ENCODE measurements around the gene KRTAP10-9. TPM values are rescaled to one million over a fixed set of nuclear protein-coding genes. Genes with fewer than 3 reads are reported as not detected.

The KRTAP10-9 gene
- total RNA-seq, 2 donors from 2014 or later = not detected

DNA sequence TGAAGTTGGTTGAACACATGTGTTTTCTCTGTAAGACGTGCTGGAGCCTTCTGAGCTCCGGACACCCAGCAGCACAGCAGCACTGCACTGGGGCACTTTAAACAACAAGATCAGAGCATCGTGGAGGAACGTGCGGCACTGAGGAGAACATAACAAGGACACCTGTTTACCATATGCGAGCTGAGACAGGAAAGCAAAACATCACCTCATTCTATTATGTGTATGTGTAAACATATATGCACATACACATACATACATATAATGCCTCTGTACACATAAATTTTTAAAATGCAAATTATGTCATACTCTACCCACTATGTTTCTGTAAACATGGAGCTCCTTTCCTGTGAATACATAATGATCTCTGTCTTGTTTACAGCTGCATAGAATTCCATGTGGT lies 31.4 kb upstream of the KRTAP10-9 start:
- Mint-ChIP-seq H3K27ac (no peak overlapping the region), H3K36me3 (ENCODE audit: low read depth) (no peaks in the 10 kb centered on the region), H3K9me3 (no peaks in the 10 kb centered on the region), H3K4me3 (no peak overlapping the region), H3K4me1 (peaks cover 18% of the 10 kb centered on the region), H3K27me3 (ENCODE audit: insufficient read depth) (no peaks in the 10 kb centered on the region)
- H3K4me1 ChIP-seq (ENCODE audit: control insufficient read depth, insufficient read depth, low read length) = no peaks in the 10 kb centered on the region
- H3K9me3 ChIP-seq (ENCODE audit: control insufficient read depth, low read length) = peaks cover 13% of the 10 kb centered on the region
- H3K27ac ChIP-seq (ENCODE audit: low read depth, low read length) = no peak overlapping the region
- TF ChIP-seq, protein P1, sequence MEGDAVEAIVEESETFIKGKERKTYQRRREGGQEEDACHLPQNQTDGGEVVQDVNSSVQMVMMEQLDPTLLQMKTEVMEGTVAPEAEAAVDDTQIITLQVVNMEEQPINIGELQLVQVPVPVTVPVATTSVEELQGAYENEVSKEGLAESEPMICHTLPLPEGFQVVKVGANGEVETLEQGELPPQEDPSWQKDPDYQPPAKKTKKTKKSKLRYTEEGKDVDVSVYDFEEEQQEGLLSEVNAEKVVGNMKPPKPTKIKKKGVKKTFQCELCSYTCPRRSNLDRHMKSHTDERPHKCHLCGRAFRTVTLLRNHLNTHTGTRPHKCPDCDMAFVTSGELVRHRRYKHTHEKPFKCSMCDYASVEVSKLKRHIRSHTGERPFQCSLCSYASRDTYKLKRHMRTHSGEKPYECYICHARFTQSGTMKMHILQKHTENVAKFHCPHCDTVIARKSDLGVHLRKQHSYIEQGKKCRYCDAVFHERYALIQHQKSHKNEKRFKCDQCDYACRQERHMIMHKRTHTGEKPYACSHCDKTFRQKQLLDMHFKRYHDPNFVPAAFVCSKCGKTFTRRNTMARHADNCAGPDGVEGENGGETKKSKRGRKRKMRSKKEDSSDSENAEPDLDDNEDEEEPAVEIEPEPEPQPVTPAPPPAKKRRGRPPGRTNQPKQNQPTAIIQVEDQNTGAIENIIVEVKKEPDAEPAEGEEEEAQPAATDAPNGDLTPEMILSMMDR (conservative IDR thresholded peaks at IDR 0.05) = no peak
- H3K4me3 ChIP-seq (ENCODE audit: low read length) = no peak overlapping the region
- 96 to 100% methylated on average over 2 to 6 of the region's 6 CpGs for WGBS, 2 experiments (ENCODE audit: insufficient coverage in 1 of 2, insufficient read length in 1 of 2)
- H3K27me3 ChIP-seq (ENCODE audit: control insufficient read depth, insufficient read depth, low read length, poor library complexity, severe bottlenecking) = no peaks in the 10 kb centered on the region
- H3K9ac ChIP-seq (ENCODE audit: extremely low read depth, low read length, poor library complexity, severe bottlenecking) = no peak overlapping the region
- DNase-seq = no peak
- H3K36me3 ChIP-seq (ENCODE audit: control insufficient read depth, insufficient read depth, low read length) = no peaks in the 10 kb centered on the region

DNA sequence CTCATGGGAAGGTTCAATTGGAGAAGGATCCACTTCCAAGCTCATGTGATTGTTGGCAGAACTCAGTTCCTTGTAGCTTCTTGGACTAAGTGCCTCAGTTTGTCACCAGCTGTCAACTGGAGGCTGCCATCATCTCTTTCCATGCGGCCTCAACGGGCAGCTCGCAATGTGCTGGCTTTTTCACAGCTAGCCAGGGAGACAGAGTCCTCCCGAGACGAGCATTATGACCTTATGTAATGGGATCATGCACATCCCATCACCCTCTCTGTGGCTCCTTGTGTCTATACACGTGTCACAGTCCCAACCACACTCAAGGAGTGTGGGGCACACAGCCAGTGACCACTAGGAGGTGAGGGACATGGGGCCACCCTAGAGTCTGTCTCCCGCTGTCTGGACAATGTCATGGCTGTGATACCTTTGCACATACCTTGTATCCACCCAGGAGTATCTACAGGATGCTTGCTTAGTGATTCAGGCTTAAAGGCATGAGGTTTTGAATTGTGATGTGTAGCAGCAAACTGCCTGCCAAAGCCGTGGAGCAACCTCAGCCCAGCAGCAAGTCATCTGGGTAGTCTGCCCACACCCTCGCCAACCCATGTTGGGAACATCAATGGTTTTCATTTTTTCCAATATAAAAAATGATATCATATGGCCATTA lies 30.7 kb upstream of the KRTAP10-9 start:
- H3K9ac ChIP-seq (ENCODE audit: extremely low read depth, low read length, poor library complexity, severe bottlenecking) = no peak overlapping the region
- Mint-ChIP-seq H3K9me3 (no peaks in the 10 kb centered on the region), H3K27me3 (ENCODE audit: insufficient read depth) (no peaks in the 10 kb centered on the region), H3K4me3 (no peak overlapping the region), H3K27ac (no peak overlapping the region), H3K36me3 (ENCODE audit: low read depth) (no peaks in the 10 kb centered on the region), H3K4me1 (peaks cover 18% of the 10 kb centered on the region)
- no peaks in the 10 kb centered on the region for H3K36me3 ChIP-seq (ENCODE audit: control insufficient read depth, insufficient read depth, low read length)
- H3K4me1 ChIP-seq (ENCODE audit: control insufficient read depth, insufficient read depth, low read length) = no peaks in the 10 kb centered on the region
- DNase-seq = no peak
- H3K9me3 ChIP-seq (ENCODE audit: control insufficient read depth, low read length) = peaks cover 13% of the 10 kb centered on the region
- H3K27me3 ChIP-seq (ENCODE audit: control insufficient read depth, insufficient read depth, low read length, poor library complexity, severe bottlenecking) = no peaks in the 10 kb centered on the region
- TF ChIP-seq, protein P1 (conservative IDR thresholded peaks at IDR 0.05) = no peak
- 92% methylated on average over 7 to 9 of the region's 9 CpGs for WGBS, 2 experiments (ENCODE audit: insufficient coverage in 1 of 2, insufficient read length in 1 of 2)
- H3K27ac ChIP-seq (ENCODE audit: low read depth, low read length) = no peak overlapping the region
- H3K4me3 ChIP-seq (ENCODE audit: low read length) = no peak overlapping the region

DNA sequence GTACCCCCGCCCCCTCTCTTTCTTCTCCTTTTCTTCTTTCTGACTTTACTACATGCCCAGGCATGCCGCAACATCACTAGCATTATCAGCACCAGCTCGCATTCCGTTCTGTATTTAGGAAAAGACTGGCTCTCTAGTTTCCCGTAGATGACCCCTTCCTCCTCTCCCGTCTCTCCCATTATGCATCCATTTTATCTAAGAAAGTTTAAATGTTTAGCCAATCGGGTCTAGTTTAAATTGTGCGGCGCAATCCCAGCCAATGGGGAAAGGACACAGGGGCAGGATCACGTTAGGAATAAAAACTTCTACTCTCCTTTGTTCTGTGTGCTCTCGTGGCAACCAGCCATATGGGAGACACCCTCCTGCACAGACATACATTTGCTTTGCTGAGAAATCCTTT lies 28.8 kb upstream of the KRTAP10-9 start:
- H3K36me3 ChIP-seq (ENCODE audit: control insufficient read depth, insufficient read depth, low read length) = no peaks in the 10 kb centered on the region
- WGBS, 2 experiments (ENCODE audit: insufficient coverage in 1 of 2, insufficient read length in 1 of 2) = 74 to 82% methylated on average over 8 to 11 of the region's 11 CpGs
- peak; percentile 56 for DNase-seq
- Mint-ChIP-seq H3K9me3 (no peaks in the 10 kb centered on the region), H3K36me3 (ENCODE audit: low read depth) (no peaks in the 10 kb centered on the region), H3K27me3 (ENCODE audit: insufficient read depth) (no peaks in the 10 kb centered on the region), H3K27ac (no peak overlapping the region), H3K4me3 (no peak overlapping the region), H3K4me1 (peaks cover 18% of the 10 kb centered on the region)
- TF ChIP-seq, protein P1 (conservative IDR thresholded peaks at IDR 0.05) = no peak
- H3K4me1 ChIP-seq (ENCODE audit: control insufficient read depth, insufficient read depth, low read length) = no peaks in the 10 kb centered on the region
- peak overlapping the region; percentile 40 for H3K27ac ChIP-seq (ENCODE audit: low read depth, low read length)
- no peak overlapping the region for H3K4me3 ChIP-seq (ENCODE audit: low read length)
- H3K9me3 ChIP-seq (ENCODE audit: control insufficient read depth, low read length) = peaks cover 13% of the 10 kb centered on the region
- H3K9ac ChIP-seq (ENCODE audit: extremely low read depth, low read length, poor library complexity, severe bottlenecking) = no peak overlapping the region
- no peaks in the 10 kb centered on the region for H3K27me3 ChIP-seq (ENCODE audit: control insufficient read depth, insufficient read depth, low read length, poor library complexity, severe bottlenecking)

Measured in endodermal cell (in vitro differentiated cells).